OCI-LY1 (cell line): ENCODE results near the gene BTNL9.

Experiments used
- EZH2 ChIP-seq: fragments of 200-600 bp; sonication (generic), shearing (Covaris generic); IDR thresholded peaks from 2 replicates; pipeline ENCODE4 v1.8.0; 2017; ENCODE audit warnings: borderline replicate concordance, mixed run types, mild to moderate bottlenecking, antibody characterized with exemption, low read length, moderate library complexity, mixed read lengths
- TF ChIP-seq, protein P1 (sequence below): fragments of 200-600 bp; sonication (generic), shearing (Covaris generic); IDR thresholded peaks from 2 replicates; pipeline ENCODE4 v1.5.1; 2017; ENCODE audit warnings: mild to moderate bottlenecking, antibody characterized with exemption, low read length, moderate library complexity, mixed read lengths

DNA sequence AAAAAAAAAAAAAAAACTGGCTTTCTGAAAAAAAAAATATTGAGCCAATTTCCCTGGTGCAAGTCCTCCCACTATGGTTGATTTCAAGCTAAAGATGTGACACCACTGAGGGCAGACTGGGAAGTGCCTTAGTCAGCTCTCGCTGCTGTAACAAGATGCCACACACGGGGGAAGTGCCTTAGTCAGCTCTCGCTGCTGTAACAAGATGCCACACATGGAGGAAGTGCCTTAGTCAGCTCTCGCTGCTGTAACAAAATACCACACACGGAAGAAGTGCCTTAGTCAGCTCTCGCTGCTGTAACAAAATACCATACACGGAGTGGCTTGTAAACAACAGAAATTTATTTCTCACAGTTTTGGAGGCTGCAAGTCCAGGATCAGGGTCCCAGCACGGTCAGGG, 23.4 kb downstream of the BTNL9 start:
- TF ChIP-seq, protein P1, sequence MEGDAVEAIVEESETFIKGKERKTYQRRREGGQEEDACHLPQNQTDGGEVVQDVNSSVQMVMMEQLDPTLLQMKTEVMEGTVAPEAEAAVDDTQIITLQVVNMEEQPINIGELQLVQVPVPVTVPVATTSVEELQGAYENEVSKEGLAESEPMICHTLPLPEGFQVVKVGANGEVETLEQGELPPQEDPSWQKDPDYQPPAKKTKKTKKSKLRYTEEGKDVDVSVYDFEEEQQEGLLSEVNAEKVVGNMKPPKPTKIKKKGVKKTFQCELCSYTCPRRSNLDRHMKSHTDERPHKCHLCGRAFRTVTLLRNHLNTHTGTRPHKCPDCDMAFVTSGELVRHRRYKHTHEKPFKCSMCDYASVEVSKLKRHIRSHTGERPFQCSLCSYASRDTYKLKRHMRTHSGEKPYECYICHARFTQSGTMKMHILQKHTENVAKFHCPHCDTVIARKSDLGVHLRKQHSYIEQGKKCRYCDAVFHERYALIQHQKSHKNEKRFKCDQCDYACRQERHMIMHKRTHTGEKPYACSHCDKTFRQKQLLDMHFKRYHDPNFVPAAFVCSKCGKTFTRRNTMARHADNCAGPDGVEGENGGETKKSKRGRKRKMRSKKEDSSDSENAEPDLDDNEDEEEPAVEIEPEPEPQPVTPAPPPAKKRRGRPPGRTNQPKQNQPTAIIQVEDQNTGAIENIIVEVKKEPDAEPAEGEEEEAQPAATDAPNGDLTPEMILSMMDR: no peak
- no peak for TF ChIP-seq EZH2
